Fibroblast of villous mesenchyme (primary cell): ENCODE data around the gene TSPAN5. TPM values are rescaled to one million over a fixed set of nuclear protein-coding genes. Genes with fewer than 3 reads are reported as not detected.

Experiments used
- DNase-seq: peaks from one replicate; pipeline ENCODE4 v3.0.0-alpha.2; 2010; ENCODE audit warnings: low read depth
- H3K4me3 ChIP-seq: 2 replicates; pipeline ENCODE4 v1.5.1; 2011; ENCODE audit warnings: low read depth, mild to moderate bottlenecking, low read length
- CTCF ChIP-seq: IDR thresholded peaks from 2 replicates; pipeline ENCODE4 v1.5.1; 2012; ENCODE audit warnings: low read depth, mild to moderate bottlenecking, low read length; ENCODE audit not compliant: insufficient read depth
- total RNA-seq: library from RNA; depleted of rRNA; stranded (reverse); fragments of >200 nt; gene quantifications from 2 replicates; pipeline ENCODE4 v1.2.3, GENCODE V29; 2012

Gene TSPAN5
- total RNA-seq, 1 donor: 50.5 TPM

- DNase-seq: no peak
- H3K4me3 ChIP-seq: no peak overlapping the region
- no peak for TF ChIP-seq CTCF
Observed at GRCh38 chr4:98646422-98646821, 12.0 kb downstream of the TSPAN5 start.

GRCh38 chr4:98645527-98645926, 12.9 kb downstream of the TSPAN5 start:
- TF ChIP-seq CTCF: no peak
- no peak for DNase-seq

GRCh38 chr4:98643755-98644154, 14.7 kb downstream of the TSPAN5 start:
- DNase-seq: no peak
- no peak for TF ChIP-seq CTCF
- no peak overlapping the region for H3K4me3 ChIP-seq

More at GRCh38 chr4:98645527-98645926, 12.9 kb downstream of the TSPAN5 start:
- H3K4me3 ChIP-seq: no peak overlapping the region

- H3K4me3 ChIP-seq: no peak overlapping the region
- no peak for TF ChIP-seq CTCF
- DNase-seq: peak; percentile 60
Observed at GRCh38 chr4:98642991-98643426, 15.4 kb downstream of the TSPAN5 start.

DNA sequence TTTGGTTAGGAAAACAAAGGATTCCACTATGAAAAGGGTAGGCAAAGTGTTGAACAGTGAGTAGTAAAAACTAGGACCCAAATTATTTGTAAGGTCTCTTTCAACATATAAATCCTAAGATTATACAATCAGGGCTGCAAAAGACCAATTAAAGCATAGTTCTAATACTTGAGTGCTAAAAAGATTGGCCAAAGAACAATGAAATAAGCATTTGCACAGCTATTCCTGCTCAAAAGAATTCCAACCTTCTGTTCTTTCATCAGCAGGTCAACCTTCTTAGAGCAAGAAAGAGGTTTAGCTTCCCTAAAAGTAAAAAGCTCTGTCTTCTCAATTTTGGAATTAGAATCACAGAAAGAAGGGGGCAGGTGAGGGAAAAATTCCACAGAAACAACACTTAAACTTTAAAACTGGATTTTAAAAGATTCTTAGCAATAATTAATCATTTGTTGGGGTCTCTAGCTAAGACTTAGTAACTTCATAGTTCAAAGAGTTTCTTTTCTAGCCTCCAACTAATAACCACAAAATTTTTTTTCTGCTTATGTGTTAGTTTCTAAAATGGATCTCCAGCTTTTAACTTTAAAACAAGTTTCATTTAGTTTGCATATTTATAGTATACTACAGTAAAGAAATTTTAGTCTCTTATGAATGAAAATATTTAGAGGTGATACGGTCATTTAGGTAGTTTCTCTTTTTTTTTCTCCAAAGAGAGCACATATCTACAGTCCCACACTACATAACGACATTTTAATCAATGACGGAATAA, 16.3 kb downstream of the TSPAN5 start:
- no peak overlapping the region for H3K4me3 ChIP-seq
- no peak for DNase-seq
- TF ChIP-seq CTCF: no peak

DNA sequence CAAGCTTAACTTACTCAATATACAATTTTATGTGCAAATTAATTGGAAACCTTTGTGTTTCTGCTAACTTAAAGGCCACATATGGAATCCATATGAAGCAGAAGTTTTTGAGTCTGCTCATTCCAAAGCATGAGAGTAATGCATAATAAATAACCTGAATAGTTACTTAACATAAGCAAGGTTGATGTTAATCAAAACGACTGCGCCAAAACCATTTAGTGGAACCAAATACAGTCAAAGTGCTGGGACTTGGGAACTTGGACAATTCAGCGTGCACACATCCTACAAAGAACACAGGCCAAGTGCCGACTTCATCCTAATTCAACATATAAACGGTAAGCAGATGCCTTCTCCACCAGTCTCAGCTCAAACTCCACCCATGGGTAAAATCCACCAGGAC, 17.0 kb downstream of the TSPAN5 start:
- DNase-seq: no peak
- H3K4me3 ChIP-seq: no peak overlapping the region
- TF ChIP-seq CTCF: no peak

DNA sequence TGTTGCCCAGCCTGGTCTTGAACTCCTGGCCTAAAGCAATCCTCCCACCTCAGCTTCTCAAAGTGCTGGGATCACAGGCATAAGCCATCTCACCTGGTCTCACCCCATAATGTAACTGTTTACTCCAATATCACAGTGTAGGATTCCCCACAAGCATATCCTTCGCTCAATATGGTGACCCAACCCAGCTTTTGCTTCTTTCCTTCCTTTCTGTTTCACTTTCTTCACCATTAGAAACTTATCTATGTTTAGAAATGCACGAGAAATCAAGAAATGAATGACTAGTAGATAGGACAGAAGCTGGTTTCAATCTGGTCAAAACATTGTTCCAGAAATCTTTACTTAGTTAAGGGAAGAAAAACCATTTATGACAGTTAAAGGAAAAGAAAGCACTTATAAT, 18.9 kb downstream of the TSPAN5 start:
- no peak for TF ChIP-seq CTCF
- H3K4me3 ChIP-seq: peak overlapping the region; percentile 43
- DNase-seq: peak; percentile 57
